Bone marrow (tissue), 2 donors: ENCODE measurements around the gene SELENOK.
A peak's percentile ranks its signal among the peaks of the same experiment; 100 is the strongest.

ENCODE experiments used
- DNase-seq, 2 donors: peaks; one replicate each; lab custom pipeline; 2025; lab: John Stamatoyannopoulos, UW

The SELENOK gene

GRCh38 chr3:53883008-53883407 is 8.7 kb downstream of the SELENOK start:
- no peak for DNase-seq

GRCh38 chr3:53881691-53882593 is 9.7 kb downstream of the SELENOK start, which contains the start of gene ACTR8:
ACTR8 (minus strand) TSS chr3:53882152; CDS start chr3:53882101, 51 bp downstream.
- DNase-seq, result peak; percentile 75 to 78

- DNase-seq, result no peak
Observed at GRCh38 chr3:53880396-53881345, 11.0 kb downstream of the SELENOK start.

GRCh38 chr3:53865732-53866499 is 25.7 kb downstream of the SELENOK start:
- no peak for DNase-seq

GRCh38 chr3:53863145-53863544 is 28.5 kb downstream of the SELENOK start:
- DNase-seq, result no peak

- DNase-seq, result no peak
Observed at GRCh38 chr3:53862241-53862640, 29.4 kb downstream of the SELENOK start.

GRCh38 chr3:53860196-53860595 is 31.5 kb downstream of the SELENOK start:
- no peak for DNase-seq

GRCh38 chr3:53859178-53859577 is 32.5 kb downstream of the SELENOK start:
- DNase-seq, result no peak

GRCh38 chr3:53858096-53858741 is 33.4 kb downstream of the SELENOK start:
- DNase-seq, result no peak

GRCh38 chr3:53856964-53857363 is 34.7 kb downstream of the SELENOK start:
- no peak for DNase-seq

GRCh38 chr3:53850895-53851294 is 40.8 kb downstream of the SELENOK start:
- no peak for DNase-seq

GRCh38 chr3:53849916-53850315 is 41.7 kb downstream of the SELENOK start:
- no peak for DNase-seq

GRCh38 chr3:53846851-53847155 is 44.9 kb downstream of the SELENOK start:
- DNase-seq, result no peak

GRCh38 chr3:53846134-53846850 is 45.4 kb downstream of the SELENOK start, which contains the start of the genes CHDH and IL17RB:
CHDH (minus strand) TSS chr3:53846419; CDS start chr3:53824008, 22,411 bp downstream.
IL17RB (plus strand) TSS chr3:53846568; CDS start chr3:53846589, 21 bp downstream.
- DNase-seq, result no peak

GRCh38 chr3:53845881-53846133 is 45.9 kb downstream of the SELENOK start:
- DNase-seq, result no peak

GRCh38 chr3:53845103-53845880 is 46.4 kb downstream of the SELENOK start:
- no peak for DNase-seq

- no peak for DNase-seq
Observed at GRCh38 chr3:53844262-53845102, 47.2 kb downstream of the SELENOK start.

- no peak for DNase-seq
Observed at GRCh38 chr3:53843195-53844177, 48.2 kb downstream of the SELENOK start.
